Measurements from ENCODE around the gene FN3K. TPM values are rescaled to one million over a fixed set of nuclear protein-coding genes. Genes with fewer than 3 reads are reported as not detected.

The FN3K gene
- total and polyA plus RNA-seq, 2 of the 4 experiments (the other 2 are of a cell fraction): 0.90 to 2.9 TPM

DNA sequence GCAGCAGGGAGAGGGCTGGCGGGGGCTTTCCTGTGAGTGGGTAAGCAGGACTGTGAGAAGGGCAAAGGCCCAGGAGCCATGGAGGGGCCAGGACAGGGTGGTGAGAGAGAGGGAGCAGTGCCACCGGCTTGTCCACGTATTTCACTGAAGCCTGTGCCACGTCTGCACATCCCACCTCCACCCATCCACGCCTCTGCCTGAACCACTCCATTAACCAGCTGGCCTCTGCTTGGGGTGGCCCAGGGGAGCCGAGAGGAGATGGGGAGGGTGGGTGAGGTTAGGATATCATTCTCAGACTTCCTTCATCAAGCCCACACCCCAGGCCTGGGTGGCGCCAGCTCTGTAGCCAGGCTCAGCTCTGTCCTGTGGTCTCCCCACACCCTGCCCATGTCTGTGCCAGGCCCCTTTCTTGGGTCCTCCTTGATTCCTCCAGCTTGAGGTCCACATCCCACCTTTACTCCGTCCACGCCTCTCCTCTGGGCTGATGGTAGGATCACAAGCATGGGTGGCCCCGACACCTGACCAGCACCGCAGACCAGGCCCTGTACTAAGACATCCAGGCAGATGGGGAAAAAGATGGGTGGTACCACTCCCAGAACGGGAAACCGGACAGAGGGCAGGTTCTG, 3.2 kb upstream of the FN3K start:
- no peak overlapping the region for H3K27ac ChIP-seq (ENCODE audit: insufficient read depth, low read length)
- dilution Hi-C loops (cut with HindIII; ENCODE audit: low sequenced_read_pairs, unreplicated experiment) (no loop called here), in situ Hi-C loops (cut with MboI; ENCODE audit: low sequenced_read_pairs) (no loop called here), intact Hi-C loops (cut with micrococcal nuclease) (no loop called here)
- H3K56ac ChIP-seq (ENCODE audit: extremely low read depth, insufficient read depth, low read length): no peak overlapping the region
- no peak overlapping the region for H3K4me2 ChIP-seq (ENCODE audit: low read depth, low read length)
- WGBS, 2 experiments (ENCODE audit: extremely low coverage in 2 of 2, insufficient read length in 1 of 2): 100% methylated on average over 3 of the region's 13 CpGs; no CpG with 5 or more reads in 1 of the 2 experiments
- no peak overlapping the region for H3K14ac ChIP-seq (replicated peaks; ENCODE audit: low read depth, low read length)
- H3K4me3 ChIP-seq (ENCODE audit: insufficient read depth, low read depth, low read length): no peak overlapping the region
- H2BK15ac ChIP-seq (ENCODE audit: low read depth, low read length): no peak overlapping the region
- no TSS peak for BruUV-seq (replicated peaks)
- H3K27me3 ChIP-seq (ENCODE audit: control insufficient read depth, insufficient read depth, low read length): no peaks in the 10 kb centered on the region
- no peak overlapping the region for H4K5ac ChIP-seq (ENCODE audit: low read depth, low read length)
- H3K18ac ChIP-seq (ENCODE audit: low read depth, low read length): no peak overlapping the region
- H2AK5ac ChIP-seq (ENCODE audit: low read depth, low read length): no peak overlapping the region
- H4K91ac ChIP-seq (ENCODE audit: insufficient read depth, low read depth, low read length): no peak overlapping the region
- no peak overlapping the region for H2BK120ac ChIP-seq (ENCODE audit: low read depth, low read length)
- H2AK9ac ChIP-seq (replicated peaks; ENCODE audit: low read depth, low read length, poor library complexity): no peak overlapping the region
- no peak overlapping the region for H2BK5ac ChIP-seq (ENCODE audit: low read depth, low read length, poor library complexity, severe bottlenecking)
- no peak overlapping the region for H2BK20ac ChIP-seq (ENCODE audit: low read depth, low read length)
- peaks cover 16% of the 10 kb centered on the region for H3K36me3 ChIP-seq (ENCODE audit: control insufficient read depth, insufficient read depth, low read length)
- no peak overlapping the region for H2AFZ ChIP-seq (replicated peaks; ENCODE audit: low read length, poor library complexity)
- ChIA-PET POLR2A (ENCODE audit: unreplicated experiment) (no interaction called here), CTCF (no interaction called here)
- ATAC-seq (ENCODE audit: low read depth) (no peak), DNase-seq (no peak)
- H3K23ac ChIP-seq (ENCODE audit: low read depth, low read length): no peak overlapping the region
- no peak overlapping the region for H4K8ac ChIP-seq (ENCODE audit: low read depth in 2 of 2, low read length in 2 of 2)
- H4K20me1 ChIP-seq (ENCODE audit: insufficient read depth, low read length): no peaks in the 10 kb centered on the region
- no peak overlapping the region for H3K4ac ChIP-seq (ENCODE audit: low read depth, low read length)
- no peaks in the 10 kb centered on the region for H3K9me1 ChIP-seq (ENCODE audit: insufficient read depth, low read length)
- TF ChIP-seq CEBPB (IDR thresholded peaks at IDR 0.05; ENCODE audit: low read depth, low read length) (no peak), POLR2A (IDR thresholded peaks at IDR 0.05; ENCODE audit: low read depth, low read length) (no peak)
- peaks cover 0 to 4% of the 10 kb centered on the region in 2 experiments; a peak in 2 of 4 replicates for H3K79me1 ChIP-seq (ENCODE audit: low read depth in 1 of 2, low read length in 2 of 2)
- peaks cover 8% of the 10 kb centered on the region for H3K9me3 ChIP-seq (ENCODE audit: control insufficient read depth, insufficient read depth, low read length)
- H3K4me1 ChIP-seq (ENCODE audit: control insufficient read depth, insufficient read depth, low read length): peaks cover 7% of the 10 kb centered on the region
- no peak overlapping the region for H3K9ac ChIP-seq (ENCODE audit: low read depth, low read length)
